Thymus (tissue), 14 donors: Measurements from ENCODE around the gene GCSH. TPM values are rescaled to one million over a fixed set of nuclear protein-coding genes. Genes with fewer than 3 reads are reported as not detected.

Experiments
- DNase-seq, 9 donors: peaks; one replicate each; pipeline ENCODE4 v3.0.0-alpha.2; 2013; ENCODE audit warnings: low spot score in 9 of 9, low read depth in 6 of 9, missing footprints in 1 of 9
- H3K27ac ChIP-seq, 2 donors: one replicate each; pipeline ENCODE4 v1.5.1; 2013; ENCODE audit warnings: control low read depth in 1 of 2, low read depth in 1 of 2, low read length in 1 of 2, mild to moderate bottlenecking in 1 of 2, moderate library complexity in 1 of 2
- H3K27me3 ChIP-seq, 2 donors: one replicate each; pipeline ENCODE4 v1.5.1; 2013; ENCODE audit warnings: low read length in 1 of 2; ENCODE audit not compliant: control insufficient read depth in 2 of 2, insufficient read depth in 1 of 2
- H3K36me3 ChIP-seq, 2 donors: one replicate each; pipeline ENCODE4 v1.5.1; 2013; ENCODE audit warnings: low read length in 1 of 2, mild to moderate bottlenecking in 1 of 2, moderate library complexity in 1 of 2; ENCODE audit not compliant: control insufficient read depth in 2 of 2, insufficient read depth in 2 of 2
- H3K4me1 ChIP-seq, 2 donors: one replicate each; pipeline ENCODE4 v1.5.1; 2013; ENCODE audit warnings: low read length in 2 of 2; ENCODE audit not compliant: control insufficient read depth in 2 of 2, insufficient read depth in 2 of 2
- H3K4me3 ChIP-seq, 2 donors: one replicate each; pipeline ENCODE4 v1.5.1; 2013; ENCODE audit warnings: low read length in 2 of 2, control low read depth in 1 of 2, mild to moderate bottlenecking in 1 of 2
- H3K9me3 ChIP-seq, 2 donors: one replicate each; pipeline ENCODE4 v1.5.1; 2013; ENCODE audit warnings: low read length in 1 of 2, mild to moderate bottlenecking in 1 of 2; ENCODE audit not compliant: control insufficient read depth in 2 of 2, insufficient read depth in 1 of 2
- WGBS: extraction: QIAGEN DNeasy Blood & Tissue Kit; methylation state at CpG from one replicate; pipeline ENCODE4 v1.1.7; 2013; 5-methylcytosine and 5-hydroxymethylcytosine counted together
- long read RNA-seq, 10 donors: transcript quantifications; one replicate each; lab custom pipeline, GENCODE V29; 2026
- polyA plus RNA-seq: library from polyadenylated mRNA; stranded (reverse); fragments of 200-250 nt; gene quantifications from one replicate; pipeline ENCODE4 v1.2.3, GENCODE V29; 2013
- total RNA-seq: library from RNA; stranded (reverse); fragments of 120-200 nt; gene quantifications from one replicate; pipeline ENCODE4 v1.2.4, GENCODE V29; 2013
- donor health status: healthy.

The GCSH gene
- 13.6 TPM for total RNA-seq
- 39.3 TPM for polyA plus RNA-seq
- long read RNA-seq, donor 1, partial matches to known transcripts: 0 of 2 reads
- long read RNA-seq, donor 1, other reads (novel, unspliced or antisense): 0 of 2 reads
- long read RNA-seq, donor 2: 0 reads
- long read RNA-seq, donor 3, transcript GCSH-201 (5 exons, 1,597 nt): major isoform, 17 of 18 reads
- long read RNA-seq, donor 3, partial matches to known transcripts: 0 of 18 reads
- long read RNA-seq, donor 3, other reads (novel, unspliced or antisense): 0 of 18 reads
- long read RNA-seq, donor 4, partial matches to known transcripts: 0 of 4 reads
- long read RNA-seq, donor 4, other reads (novel, unspliced or antisense): 0 of 4 reads
- long read RNA-seq, donor 5, transcript GCSH-201 (5 exons, 1,597 nt): major isoform, 24 of 26 reads
- long read RNA-seq, donor 5, partial matches to known transcripts: 0 of 26 reads
- long read RNA-seq, donor 5, other reads (novel, unspliced or antisense): 0 of 26 reads
- long read RNA-seq, donor 6, transcript GCSH-201 (5 exons, 1,597 nt): major isoform, 7 of 7 reads
- long read RNA-seq, donor 6, partial matches to known transcripts: 0 of 7 reads
- long read RNA-seq, donor 6, other reads (novel, unspliced or antisense): 0 of 7 reads
- long read RNA-seq, donor 7, transcript GCSH-201 (5 exons, 1,597 nt): major isoform, 11 of 12 reads
- long read RNA-seq, donor 7, partial matches to known transcripts: 0 of 12 reads
- long read RNA-seq, donor 7, other reads (novel, unspliced or antisense): 0 of 12 reads
- long read RNA-seq, donor 8, partial matches to known transcripts: 0 of 3 reads
- long read RNA-seq, donor 8, other reads (novel, unspliced or antisense): 0 of 3 reads
- long read RNA-seq, donor 9, transcript GCSH-201 (5 exons, 1,597 nt): major isoform, 11 of 13 reads
- long read RNA-seq, donor 9, partial matches to known transcripts: 0 of 13 reads
- long read RNA-seq, donor 9, other reads (novel, unspliced or antisense): 0 of 13 reads
- long read RNA-seq, donor 10, transcript GCSH-201 (5 exons, 1,597 nt): major isoform, 8 of 8 reads
- long read RNA-seq, donor 10, partial matches to known transcripts: 0 of 8 reads
- long read RNA-seq, donor 10, other reads (novel, unspliced or antisense): 0 of 8 reads

- WGBS: 4% methylated on average over 77 of the region's 83 CpGs
- H3K4me3 ChIP-seq: peak within 1 kb of the TSS; percentile 52 to 76
- H3K36me3 ChIP-seq: no peaks in the 10 kb centered on the region
- H3K9me3 ChIP-seq: no peaks in the 10 kb centered on the region
- H3K27ac ChIP-seq: peak within 1 kb of the TSS in 1 of 2 donors; percentile 78
- peaks cover 0 to 3% of the 10 kb centered on the region in 2 donors for H3K27me3 ChIP-seq
- DNase-seq: peak; percentile 91 to 98 (median 96)
- peaks cover 5 to 6% of the 10 kb centered on the region in 2 donors for H3K4me1 ChIP-seq
Measured at GRCh38 chr16:81095953-81096714, at the start of gene GCSH. TSS of gene GCSH (minus strand) at chr16:81096395. CDS start at chr16:81096278, 117 bp downstream.

- WGBS: 84% methylated on average over 4 of the region's 4 CpGs
- no peak overlapping the region for H3K27ac ChIP-seq
Measured at GRCh38 chr16:81143921-81144471, 47.8 kb upstream of the GCSH start.

GRCh38 chr16:81142864-81143263, 46.7 kb upstream of the GCSH start:
- Histone ChIP-seq H3K27ac (no peak overlapping the region), H3K9me3 (no peaks in the 10 kb centered on the region), H3K27me3 (no peaks in the 10 kb centered on the region), H3K4me1 (no peaks in the 10 kb centered on the region), H3K4me3 (no peak overlapping the region), H3K36me3 (no peaks in the 10 kb centered on the region)
- WGBS: 87% methylated on average over 12 of the region's 12 CpGs
- no peak for DNase-seq

More at GRCh38 chr16:81143921-81144471, 47.8 kb upstream of the GCSH start:
- no peak overlapping the region for H3K4me3 ChIP-seq
- H3K27me3 ChIP-seq: no peaks in the 10 kb centered on the region
- no peak for DNase-seq
- no peaks in the 10 kb centered on the region for H3K36me3 ChIP-seq
- no peaks in the 10 kb centered on the region for H3K4me1 ChIP-seq
- no peaks in the 10 kb centered on the region for H3K9me3 ChIP-seq

- WGBS: 88% methylated on average over 21 of the region's 21 CpGs
- Histone ChIP-seq H3K36me3 (no peaks in the 10 kb centered on the region), H3K27me3 (no peaks in the 10 kb centered on the region), H3K27ac (no peak overlapping the region), H3K4me1 (no peaks in the 10 kb centered on the region), H3K4me3 (no peak overlapping the region), H3K9me3 (no peaks in the 10 kb centered on the region)
- DNase-seq: no peak
Measured at GRCh38 chr16:81140930-81141780, 45.0 kb upstream of the GCSH start.

GRCh38 chr16:81138831-81139557, 42.8 kb upstream of the GCSH start:
- H3K36me3 ChIP-seq: no peaks in the 10 kb centered on the region
- no peak for DNase-seq
- 95% methylated on average over 9 of the region's 9 CpGs for WGBS

GRCh38 chr16:81137754-81138153, 41.6 kb upstream of the GCSH start:
- Histone ChIP-seq H3K4me3 (no peak overlapping the region), H3K36me3 (no peaks in the 10 kb centered on the region), H3K27me3 (no peaks in the 10 kb centered on the region), H3K9me3 (no peaks in the 10 kb centered on the region), H3K27ac (no peak overlapping the region), H3K4me1 (no peaks in the 10 kb centered on the region)
- WGBS: 82% methylated on average over 9 of the region's 9 CpGs
- no peak for DNase-seq

More at GRCh38 chr16:81138831-81139557, 42.8 kb upstream of the GCSH start:
- no peak overlapping the region for H3K27ac ChIP-seq
- H3K4me1 ChIP-seq: no peaks in the 10 kb centered on the region
- H3K4me3 ChIP-seq: no peak overlapping the region
- no peaks in the 10 kb centered on the region for H3K27me3 ChIP-seq
- no peaks in the 10 kb centered on the region for H3K9me3 ChIP-seq

GRCh38 chr16:81136390-81137335, 40.5 kb upstream of the GCSH start:
- Histone ChIP-seq H3K4me3 (no peak overlapping the region), H3K9me3 (no peaks in the 10 kb centered on the region), H3K4me1 (no peaks in the 10 kb centered on the region), H3K27ac (no peak overlapping the region), H3K36me3 (no peaks in the 10 kb centered on the region), H3K27me3 (no peaks in the 10 kb centered on the region)
- no peak for DNase-seq
- 89% methylated on average over 12 of the region's 12 CpGs for WGBS
